HEK293 (cell line): ENCODE data around the gene TMEM158.

Experiments used
- CTCF ChIA-PET: fragments of 350-600 bp; formaldehyde crosslinking; extraction: SDS; loops from one replicate; lab custom pipeline; 2021; ENCODE audit warnings: antibody characterized with exemption; lab: Yijun Ruan, JAX
- POLR2A ChIA-PET: fragments of 300-600 bp; formaldehyde crosslinking; extraction: SDS; loops from one replicate; lab custom pipeline; 2020; ENCODE audit warnings: antibody characterized with exemption, inconsistent platforms; lab: Yijun Ruan, JAX
- H3K27ac ChIP-seq: fragments of 200-500 bp; sonication (Bioruptor generic); 2 replicates; pipeline ENCODE4 v1.5.1; 2014; ENCODE audit warnings: low read depth, low read length, control low read depth, inconsistent platforms; ENCODE audit errors: extremely low read depth
- H3K36me3 ChIP-seq, 2 experiments: fragments of 200-500 bp in 1 of 2; sonication (Bioruptor generic) in 1 of 2; 1 replicate in 1 of 2; 2 replicates in 1 of 2; pipeline ENCODE4 v1.5.1; 2014 to 2017; ENCODE audit warnings: inconsistent platforms in 2 of 2, low read length in 2 of 2; ENCODE audit not compliant: control insufficient read depth in 2 of 2, insufficient read depth in 1 of 2
- H3K4me1 ChIP-seq: fragments of 200-500 bp; sonication (Bioruptor generic); 2 replicates; pipeline ENCODE4 v1.5.1; 2014; ENCODE audit warnings: mild to moderate bottlenecking, low read length, inconsistent platforms; ENCODE audit not compliant: control insufficient read depth, insufficient read depth
- H3K4me3 ChIP-seq: 2 replicates; pipeline ENCODE4 v1.5.1; 2011; ENCODE audit warnings: low read depth, mild to moderate bottlenecking, control low read depth, low read length, moderate library complexity
- H3K9me3 ChIP-seq: fragments of 200-500 bp; sonication (Bioruptor generic); 2 replicates; pipeline ENCODE4 v1.5.1; 2014; ENCODE audit warnings: low read depth, low read length, inconsistent platforms; ENCODE audit not compliant: control insufficient read depth, insufficient read depth
- FEZF1 ChIP-seq: fragments of 450-650 bp; formaldehyde crosslinking; IDR thresholded peaks from 2 replicates; pipeline ENCODE4 v1.5.1; 2016; ENCODE audit warnings: missing biosample characterization, missing genetic modification characterization
- ZBTB17 ChIP-seq: fragments of 450-650 bp; formaldehyde crosslinking; IDR thresholded peaks from 2 replicates; pipeline ENCODE4 v1.5.1; 2016; ENCODE audit warnings: missing biosample characterization, missing genetic modification characterization
- ZBTB48 ChIP-seq: fragments of 450-650 bp; formaldehyde crosslinking; IDR thresholded peaks from 2 replicates; pipeline ENCODE4 v1.5.1; 2016; ENCODE audit warnings: missing biosample characterization, missing genetic modification characterization
- ZBTB7A ChIP-seq: fragments of 450-650 bp; formaldehyde crosslinking; IDR thresholded peaks from 2 replicates; pipeline ENCODE4 v1.5.1; 2016; ENCODE audit warnings: low read depth, missing biosample characterization, missing genetic modification characterization
- ZNF132 ChIP-seq: fragments of 450-650 bp; formaldehyde crosslinking; IDR thresholded peaks from 2 replicates; pipeline ENCODE4 v1.5.1; 2017; ENCODE audit warnings: missing biosample characterization, missing genetic modification characterization, borderline replicate concordance
- ZNF133 ChIP-seq: fragments of 450-650 bp; formaldehyde crosslinking; IDR thresholded peaks from 2 replicates; pipeline ENCODE4 v1.5.1; 2016; ENCODE audit warnings: missing biosample characterization, missing genetic modification characterization
- ZNF157 ChIP-seq: fragments of 450-650 bp; formaldehyde crosslinking; IDR thresholded peaks from 2 replicates; pipeline ENCODE4 v1.5.1; 2016; ENCODE audit warnings: missing biosample characterization, missing genetic modification characterization
- ZNF184 ChIP-seq: fragments of 450-650 bp; IDR thresholded peaks from 2 replicates; pipeline ENCODE4 v1.5.1; 2018; ENCODE audit warnings: missing biosample characterization, mild to moderate bottlenecking, missing genetic modification characterization
- ZNF23 ChIP-seq: fragments of 450-650 bp; formaldehyde crosslinking; IDR thresholded peaks from 2 replicates; pipeline ENCODE4 v1.5.1; 2016; ENCODE audit warnings: missing biosample characterization, missing genetic modification characterization, borderline replicate concordance
- ZNF24 ChIP-seq: fragments of 450-650 bp; formaldehyde crosslinking; IDR thresholded peaks from 2 replicates; pipeline ENCODE4 v1.5.1; 2016; ENCODE audit warnings: missing biosample characterization, missing genetic modification characterization
- ZNF350 ChIP-seq: fragments of 450-650 bp; formaldehyde crosslinking; IDR thresholded peaks from 2 replicates; pipeline ENCODE4 v1.5.0; 2017; ENCODE audit warnings: missing biosample characterization, mild to moderate bottlenecking, missing genetic modification characterization
- ZNF423 ChIP-seq: fragments of 450-650 bp; formaldehyde crosslinking; IDR thresholded peaks from 2 replicates; pipeline ENCODE4 v1.5.1; 2016; ENCODE audit warnings: missing biosample characterization, missing genetic modification characterization
- ZNF529 ChIP-seq: fragments of 450-650 bp; formaldehyde crosslinking; IDR thresholded peaks from 2 replicates; pipeline ENCODE4 v1.5.1; 2017; ENCODE audit warnings: missing genetic modification characterization, missing biosample characterization; ENCODE audit not compliant: insufficient replicate concordance
- ZNF548 ChIP-seq: fragments of 450-650 bp; formaldehyde crosslinking; IDR thresholded peaks from 2 replicates; pipeline ENCODE4 v1.5.1; 2016; ENCODE audit warnings: missing biosample characterization, missing genetic modification characterization
- ZNF596 ChIP-seq: fragments of 450-650 bp; IDR thresholded peaks from 2 replicates; pipeline ENCODE4 v1.5.0; 2018; ENCODE audit warnings: missing biosample characterization, mild to moderate bottlenecking, missing genetic modification characterization, moderate library complexity
- ZNF621 ChIP-seq: fragments of 450-650 bp; formaldehyde crosslinking; IDR thresholded peaks from 2 replicates; pipeline ENCODE4 v1.5.1; 2017; ENCODE audit warnings: missing biosample characterization, missing genetic modification characterization
- ZNF623 ChIP-seq: fragments of 450-650 bp; formaldehyde crosslinking; IDR thresholded peaks from 2 replicates; pipeline ENCODE4 v1.5.1; 2016; ENCODE audit warnings: missing biosample characterization, missing genetic modification characterization
- ZNF624 ChIP-seq: fragments of 450-650 bp; formaldehyde crosslinking; IDR thresholded peaks from 2 replicates; pipeline ENCODE4 v1.5.1; 2017; ENCODE audit warnings: missing biosample characterization, missing genetic modification characterization
- ZNF629 ChIP-seq: fragments of 450-650 bp; formaldehyde crosslinking; IDR thresholded peaks from 2 replicates; pipeline ENCODE4 v1.5.1; 2017; ENCODE audit warnings: missing biosample characterization, missing genetic modification characterization
- ZNF768 ChIP-seq: fragments of 450-650 bp; formaldehyde crosslinking; IDR thresholded peaks from 2 replicates; pipeline ENCODE4 v1.5.1; 2018; ENCODE audit warnings: missing biosample characterization, mild to moderate bottlenecking, missing genetic modification characterization
- ZNF777 ChIP-seq: fragments of 450-650 bp; formaldehyde crosslinking; IDR thresholded peaks from 2 replicates; pipeline ENCODE4 v1.5.1; 2017; ENCODE audit warnings: missing biosample characterization, missing genetic modification characterization, borderline replicate concordance
- ZNF791 ChIP-seq: fragments of 450-650 bp; formaldehyde crosslinking; IDR thresholded peaks from 2 replicates; pipeline ENCODE4 v1.5.1; 2016; ENCODE audit warnings: missing biosample characterization, missing genetic modification characterization
- ZNF792 ChIP-seq: fragments of 450-650 bp; formaldehyde crosslinking; IDR thresholded peaks from 2 replicates; pipeline ENCODE4 v1.5.1; 2016; ENCODE audit warnings: missing biosample characterization, missing genetic modification characterization
- ZNF843 ChIP-seq: fragments of 450-650 bp; formaldehyde crosslinking; IDR thresholded peaks from 2 replicates; pipeline ENCODE4 v1.5.1; 2016; ENCODE audit warnings: missing biosample characterization, missing genetic modification characterization
- ZSCAN30 ChIP-seq: fragments of 450-650 bp; IDR thresholded peaks from 2 replicates; pipeline ENCODE4 v1.5.1; 2018; ENCODE audit warnings: missing biosample characterization, mild to moderate bottlenecking, missing genetic modification characterization, moderate library complexity
- ZXDB ChIP-seq: fragments of 450-650 bp; formaldehyde crosslinking; IDR thresholded peaks from 2 replicates; pipeline ENCODE4 v1.5.1; 2016; ENCODE audit warnings: missing biosample characterization, missing genetic modification characterization
- TF ChIP-seq, protein P1 (sequence below): fragments of 450-650 bp; formaldehyde crosslinking; IDR thresholded peaks from 2 replicates; pipeline ENCODE4 v1.5.1; 2016; ENCODE audit warnings: missing biosample characterization, missing genetic modification characterization
- TF ChIP-seq, protein P2 (sequence below): fragments of 450-650 bp; formaldehyde crosslinking; IDR thresholded peaks from 2 replicates; pipeline ENCODE4 v1.5.1; 2016; ENCODE audit warnings: missing biosample characterization, missing genetic modification characterization
- TF ChIP-seq, protein P3 (sequence below): fragments of 450-650 bp; formaldehyde crosslinking; IDR thresholded peaks from 2 replicates; pipeline ENCODE4 v1.5.1; 2016; ENCODE audit warnings: missing biosample characterization, missing genetic modification characterization, borderline replicate concordance

The TMEM158 gene

GRCh38 chr3:45214061-45214680 lies 11.9 kb downstream of the TMEM158 start (continued):
- TF ChIP-seq, protein P1, sequence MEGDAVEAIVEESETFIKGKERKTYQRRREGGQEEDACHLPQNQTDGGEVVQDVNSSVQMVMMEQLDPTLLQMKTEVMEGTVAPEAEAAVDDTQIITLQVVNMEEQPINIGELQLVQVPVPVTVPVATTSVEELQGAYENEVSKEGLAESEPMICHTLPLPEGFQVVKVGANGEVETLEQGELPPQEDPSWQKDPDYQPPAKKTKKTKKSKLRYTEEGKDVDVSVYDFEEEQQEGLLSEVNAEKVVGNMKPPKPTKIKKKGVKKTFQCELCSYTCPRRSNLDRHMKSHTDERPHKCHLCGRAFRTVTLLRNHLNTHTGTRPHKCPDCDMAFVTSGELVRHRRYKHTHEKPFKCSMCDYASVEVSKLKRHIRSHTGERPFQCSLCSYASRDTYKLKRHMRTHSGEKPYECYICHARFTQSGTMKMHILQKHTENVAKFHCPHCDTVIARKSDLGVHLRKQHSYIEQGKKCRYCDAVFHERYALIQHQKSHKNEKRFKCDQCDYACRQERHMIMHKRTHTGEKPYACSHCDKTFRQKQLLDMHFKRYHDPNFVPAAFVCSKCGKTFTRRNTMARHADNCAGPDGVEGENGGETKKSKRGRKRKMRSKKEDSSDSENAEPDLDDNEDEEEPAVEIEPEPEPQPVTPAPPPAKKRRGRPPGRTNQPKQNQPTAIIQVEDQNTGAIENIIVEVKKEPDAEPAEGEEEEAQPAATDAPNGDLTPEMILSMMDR (tag by site-specific recombination), result no peak
- TF ChIP-seq ZBTB48 (tag by site-specific recombination), result no peak
- TF ChIP-seq ZNF768, result no peak
- TF ChIP-seq ZNF529 (tag by site-specific recombination), result no peak

GRCh38 chr3:45212095-45212468 lies 14.0 kb downstream of the TMEM158 start:
- Histone ChIP-seq H3K36me3 (no peaks in the 10 kb centered on the region), H3K9me3 (no peaks in the 10 kb centered on the region), H3K4me3 (no peak overlapping the region), H3K27ac (no peak overlapping the region), H3K4me1 (no peaks in the 10 kb centered on the region)
- TF ChIP-seq ZNF777 (tag by site-specific recombination) (no peak), ZNF133 (no peak), ZBTB7A (tag by site-specific recombination) (no peak), ZNF157 (no peak), ZNF791 (tag by site-specific recombination) (no peak), ZNF423 (tag by site-specific recombination) (no peak), ZNF350 (tag by site-specific recombination) (no peak)
- TF ChIP-seq, protein P2, sequence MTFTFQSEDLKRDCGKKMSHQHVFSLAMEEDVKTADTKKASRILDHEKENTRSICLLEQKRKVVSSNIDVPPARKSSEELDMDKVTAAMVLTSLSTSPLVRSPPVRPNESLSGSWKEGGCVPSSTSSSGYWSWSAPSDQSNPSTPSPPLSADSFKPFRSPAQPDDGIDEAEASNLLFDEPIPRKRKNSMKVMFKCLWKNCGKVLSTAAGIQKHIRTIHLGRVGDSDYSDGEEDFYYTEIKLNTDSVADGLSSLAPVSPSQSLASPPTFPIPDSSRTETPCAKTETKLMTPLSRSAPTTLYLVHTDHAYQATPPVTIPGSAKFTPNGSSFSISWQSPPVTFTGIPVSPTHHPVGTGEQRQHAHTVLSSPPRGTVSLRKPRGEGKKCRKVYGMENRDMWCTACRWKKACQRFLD (tag by site-specific recombination), result no peak
- TF ChIP-seq, protein P3, sequence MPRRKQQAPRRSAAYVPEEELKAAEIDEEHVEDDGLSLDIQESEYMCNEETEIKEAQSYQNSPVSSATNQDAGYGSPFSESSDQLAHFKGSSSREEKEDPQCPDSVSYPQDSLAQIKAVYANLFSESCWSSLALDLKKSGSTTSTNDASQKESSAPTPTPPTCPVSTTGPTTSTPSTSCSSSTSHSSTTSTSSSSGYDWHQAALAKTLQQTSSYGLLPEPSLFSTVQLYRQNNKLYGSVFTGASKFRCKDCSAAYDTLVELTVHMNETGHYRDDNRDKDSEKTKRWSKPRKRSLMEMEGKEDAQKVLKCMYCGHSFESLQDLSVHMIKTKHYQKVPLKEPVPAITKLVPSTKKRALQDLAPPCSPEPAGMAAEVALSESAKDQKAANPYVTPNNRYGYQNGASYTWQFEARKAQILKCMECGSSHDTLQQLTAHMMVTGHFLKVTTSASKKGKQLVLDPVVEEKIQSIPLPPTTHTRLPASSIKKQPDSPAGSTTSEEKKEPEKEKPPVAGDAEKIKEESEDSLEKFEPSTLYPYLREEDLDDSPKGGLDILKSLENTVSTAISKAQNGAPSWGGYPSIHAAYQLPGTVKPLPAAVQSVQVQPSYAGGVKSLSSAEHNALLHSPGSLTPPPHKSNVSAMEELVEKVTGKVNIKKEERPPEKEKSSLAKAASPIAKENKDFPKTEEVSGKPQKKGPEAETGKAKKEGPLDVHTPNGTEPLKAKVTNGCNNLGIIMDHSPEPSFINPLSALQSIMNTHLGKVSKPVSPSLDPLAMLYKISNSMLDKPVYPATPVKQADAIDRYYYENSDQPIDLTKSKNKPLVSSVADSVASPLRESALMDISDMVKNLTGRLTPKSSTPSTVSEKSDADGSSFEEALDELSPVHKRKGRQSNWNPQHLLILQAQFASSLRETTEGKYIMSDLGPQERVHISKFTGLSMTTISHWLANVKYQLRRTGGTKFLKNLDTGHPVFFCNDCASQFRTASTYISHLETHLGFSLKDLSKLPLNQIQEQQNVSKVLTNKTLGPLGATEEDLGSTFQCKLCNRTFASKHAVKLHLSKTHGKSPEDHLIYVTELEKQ (tag by site-specific recombination), result no peak
- ChIA-PET POLR2A (no interaction called here), CTCF (interaction anchor here (1.1 to 2.2 kb wide), 3 partner anchors 8 to 57 kb away, joined by 3 to 8 read pairs (median 3); no protein-coding TSS in a partner anchor)

GRCh38 chr3:45211466-45212094 lies 14.5 kb downstream of the TMEM158 start:
- POLR2A ChIA-PET, result no interaction called here
- TF ChIP-seq ZNF24 (no peak), ZNF629 (tag by site-specific recombination) (no peak), ZNF23 (tag by site-specific recombination) (no peak), ZNF624 (no peak), ZNF184 (tag by site-specific recombination) (no peak), ZSCAN30 (tag by site-specific recombination) (no peak), ZBTB17 (tag by site-specific recombination) (no peak), ZNF777 (tag by site-specific recombination) (no peak), ZNF792 (no peak), FEZF1 (tag by site-specific recombination) (no peak), ZNF621 (tag by site-specific recombination) (no peak), ZNF843 (tag by site-specific recombination) (no peak), ZXDB (tag by site-specific recombination) (no peak), ZNF596 (no peak), ZNF623 (tag by site-specific recombination) (no peak), ZNF132 (tag by site-specific recombination) (no peak), ZNF548 (tag by site-specific recombination) (no peak)

More at GRCh38 chr3:45211466-45212094, 14.5 kb downstream of the TMEM158 start:
- H3K4me3 ChIP-seq, result no peak overlapping the region
- CTCF ChIA-PET, result interaction anchor here (0.6 to 5.9 kb wide), 12 partner anchors 9 to 449 kb away, joined by 3 to 128 read pairs (median 6); partner anchors contain the start of gene TMEM158
- no peaks in the 10 kb centered on the region for H3K4me1 ChIP-seq
- no peak overlapping the region for H3K27ac ChIP-seq
- H3K9me3 ChIP-seq, result no peaks in the 10 kb centered on the region
- H3K36me3 ChIP-seq, result no peaks in the 10 kb centered on the region
